Activated T-cell treated with anti-CD3 and anti-CD28 coated beads, Interleukin-2, amount 50 U/mL, for 24 hours (primary cell): Measurements from ENCODE around the gene NAV3.

Experiments
- DNase-seq: peaks from one replicate; pipeline ENCODE4 v3.0.0-alpha.2; 2020
- H3K27ac Mint-ChIP-seq: 2 replicates; pipeline ENCODE4 v1.8.0; 2020; ENCODE audit warnings: mild to moderate bottlenecking, mixed read lengths
- H3K27me3 Mint-ChIP-seq: 2 replicates; pipeline ENCODE4 v1.8.0; 2020; ENCODE audit warnings: mixed read lengths
- H3K36me3 Mint-ChIP-seq: 2 replicates; pipeline ENCODE4 v1.8.0; 2020; ENCODE audit warnings: low read depth, mixed read lengths
- H3K4me1 Mint-ChIP-seq: 2 replicates; pipeline ENCODE4 v1.8.0; 2020; ENCODE audit warnings: low read depth, mixed read lengths
- H3K4me3 Mint-ChIP-seq: 2 replicates; pipeline ENCODE4 v1.8.0; 2020; ENCODE audit warnings: mild to moderate bottlenecking, moderate library complexity, mixed read lengths
- H3K9me3 Mint-ChIP-seq: 2 replicates; pipeline ENCODE4 v1.8.0; 2020; ENCODE audit warnings: mixed read lengths

The NAV3 gene

GRCh38 chr12:77830583-77831351 is at the start of gene NAV3:
Gene NAV3, plus strand, starts transcription at chr12:77830894. Its CDS starts 568 bp downstream, at chr12:77831462.
- no peak within 1 kb of the TSS for H3K27ac Mint-ChIP-seq
- no peaks in the 10 kb centered on the region for H3K36me3 Mint-ChIP-seq
- H3K4me1 Mint-ChIP-seq = no peaks in the 10 kb centered on the region
- no peaks in the 10 kb centered on the region for H3K27me3 Mint-ChIP-seq
- no peak within 1 kb of the TSS for H3K4me3 Mint-ChIP-seq
- H3K9me3 Mint-ChIP-seq = no peaks in the 10 kb centered on the region
- no peak for DNase-seq

- no peaks in the 10 kb centered on the region for H3K9me3 Mint-ChIP-seq
- no peaks in the 10 kb centered on the region for H3K36me3 Mint-ChIP-seq
- H3K27me3 Mint-ChIP-seq = no peaks in the 10 kb centered on the region
Measured at GRCh38 chr12:77782034-77782433, 48.7 kb upstream of the NAV3 start.

GRCh38 chr12:77782766-77783165 is 47.9 kb upstream of the NAV3 start:
- Mint-ChIP-seq H3K4me1 (no peaks in the 10 kb centered on the region), H3K36me3 (no peaks in the 10 kb centered on the region), H3K4me3 (no peak overlapping the region), H3K9me3 (no peaks in the 10 kb centered on the region), H3K27me3 (no peaks in the 10 kb centered on the region), H3K27ac (no peak overlapping the region)
- no peak for DNase-seq

More at GRCh38 chr12:77782034-77782433, 48.7 kb upstream of the NAV3 start:
- Mint-ChIP-seq H3K4me3 (no peak overlapping the region), H3K4me1 (no peaks in the 10 kb centered on the region), H3K27ac (no peak overlapping the region)
- no peak for DNase-seq

- no peak for DNase-seq
- Mint-ChIP-seq H3K27me3 (no peaks in the 10 kb centered on the region), H3K36me3 (no peaks in the 10 kb centered on the region), H3K9me3 (peaks cover 9% of the 10 kb centered on the region), H3K27ac (no peak overlapping the region), H3K4me1 (no peaks in the 10 kb centered on the region), H3K4me3 (no peak overlapping the region)
Measured at GRCh38 chr12:77785211-77785610, 45.5 kb upstream of the NAV3 start.

- no peak for DNase-seq
- H3K27me3 Mint-ChIP-seq = no peaks in the 10 kb centered on the region
- no peak overlapping the region for H3K27ac Mint-ChIP-seq
- H3K4me3 Mint-ChIP-seq = no peak overlapping the region
- peaks cover 10% of the 10 kb centered on the region for H3K9me3 Mint-ChIP-seq
- H3K36me3 Mint-ChIP-seq = no peaks in the 10 kb centered on the region
- H3K4me1 Mint-ChIP-seq = no peaks in the 10 kb centered on the region
Measured at GRCh38 chr12:77786675-77787074, 44.0 kb upstream of the NAV3 start.

- Mint-ChIP-seq H3K27ac (no peak overlapping the region), H3K36me3 (no peaks in the 10 kb centered on the region), H3K4me1 (no peaks in the 10 kb centered on the region), H3K27me3 (no peaks in the 10 kb centered on the region), H3K9me3 (peaks cover 15% of the 10 kb centered on the region), H3K4me3 (no peak overlapping the region)
- no peak for DNase-seq
Measured at GRCh38 chr12:77788231-77789168, 42.2 kb upstream of the NAV3 start.

GRCh38 chr12:77795699-77796098 is 35.0 kb upstream of the NAV3 start:
- H3K4me1 Mint-ChIP-seq = no peaks in the 10 kb centered on the region
- H3K27me3 Mint-ChIP-seq = no peaks in the 10 kb centered on the region
- no peaks in the 10 kb centered on the region for H3K36me3 Mint-ChIP-seq
- H3K9me3 Mint-ChIP-seq = peaks cover 5% of the 10 kb centered on the region
- H3K4me3 Mint-ChIP-seq = no peak overlapping the region
- no peak overlapping the region for H3K27ac Mint-ChIP-seq
- DNase-seq = no peak

- no peaks in the 10 kb centered on the region for H3K36me3 Mint-ChIP-seq
- peaks cover 7% of the 10 kb centered on the region for H3K9me3 Mint-ChIP-seq
- no peak overlapping the region for H3K4me3 Mint-ChIP-seq
- H3K27ac Mint-ChIP-seq = no peak overlapping the region
- DNase-seq = no peak
- no peaks in the 10 kb centered on the region for H3K4me1 Mint-ChIP-seq
- H3K27me3 Mint-ChIP-seq = no peaks in the 10 kb centered on the region
Measured at GRCh38 chr12:77796775-77797174, 33.9 kb upstream of the NAV3 start.

- no peaks in the 10 kb centered on the region for H3K36me3 Mint-ChIP-seq
- no peak for DNase-seq
- no peak overlapping the region for H3K27ac Mint-ChIP-seq
- H3K27me3 Mint-ChIP-seq = no peaks in the 10 kb centered on the region
- peaks cover 8% of the 10 kb centered on the region for H3K9me3 Mint-ChIP-seq
- no peaks in the 10 kb centered on the region for H3K4me1 Mint-ChIP-seq
- no peak overlapping the region for H3K4me3 Mint-ChIP-seq
Measured at GRCh38 chr12:77800501-77800900, 30.2 kb upstream of the NAV3 start.

- Mint-ChIP-seq H3K27ac (no peak overlapping the region), H3K4me1 (no peaks in the 10 kb centered on the region), H3K9me3 (peaks cover 10% of the 10 kb centered on the region), H3K36me3 (no peaks in the 10 kb centered on the region), H3K4me3 (no peak overlapping the region), H3K27me3 (no peaks in the 10 kb centered on the region)
- no peak for DNase-seq
Measured at GRCh38 chr12:77808534-77808933, 22.2 kb upstream of the NAV3 start.

GRCh38 chr12:77813558-77813957 is 17.1 kb upstream of the NAV3 start:
- no peaks in the 10 kb centered on the region for H3K27me3 Mint-ChIP-seq
- no peak overlapping the region for H3K27ac Mint-ChIP-seq
- H3K36me3 Mint-ChIP-seq = no peaks in the 10 kb centered on the region
- H3K9me3 Mint-ChIP-seq = no peaks in the 10 kb centered on the region
- H3K4me1 Mint-ChIP-seq = no peaks in the 10 kb centered on the region
- no peak for DNase-seq
- no peak overlapping the region for H3K4me3 Mint-ChIP-seq

GRCh38 chr12:77814386-77814785 is 16.3 kb upstream of the NAV3 start:
- no peaks in the 10 kb centered on the region for H3K27me3 Mint-ChIP-seq
- H3K27ac Mint-ChIP-seq = no peak overlapping the region
- no peak for DNase-seq
- H3K9me3 Mint-ChIP-seq = no peaks in the 10 kb centered on the region
- no peaks in the 10 kb centered on the region for H3K36me3 Mint-ChIP-seq
- no peaks in the 10 kb centered on the region for H3K4me1 Mint-ChIP-seq
- no peak overlapping the region for H3K4me3 Mint-ChIP-seq

- H3K9me3 Mint-ChIP-seq = no peaks in the 10 kb centered on the region
Measured at GRCh38 chr12:77816196-77816595, 14.5 kb upstream of the NAV3 start.

GRCh38 chr12:77817276-77817675 is 13.4 kb upstream of the NAV3 start:
- Mint-ChIP-seq H3K4me3 (no peak overlapping the region), H3K36me3 (no peaks in the 10 kb centered on the region), H3K9me3 (no peaks in the 10 kb centered on the region), H3K27me3 (no peaks in the 10 kb centered on the region), H3K4me1 (no peaks in the 10 kb centered on the region), H3K27ac (no peak overlapping the region)
- no peak for DNase-seq

More at GRCh38 chr12:77816196-77816595, 14.5 kb upstream of the NAV3 start:
- H3K4me1 Mint-ChIP-seq = no peaks in the 10 kb centered on the region
- H3K27ac Mint-ChIP-seq = no peak overlapping the region
- H3K27me3 Mint-ChIP-seq = no peaks in the 10 kb centered on the region
- no peak for DNase-seq
- no peak overlapping the region for H3K4me3 Mint-ChIP-seq
- H3K36me3 Mint-ChIP-seq = no peaks in the 10 kb centered on the region

- Mint-ChIP-seq H3K4me1 (no peaks in the 10 kb centered on the region), H3K9me3 (no peaks in the 10 kb centered on the region), H3K4me3 (no peak overlapping the region), H3K27ac (no peak overlapping the region), H3K36me3 (no peaks in the 10 kb centered on the region), H3K27me3 (no peaks in the 10 kb centered on the region)
- DNase-seq = no peak
Measured at GRCh38 chr12:77818351-77818750, 12.3 kb upstream of the NAV3 start.
